ENCODE measurements around the gene FZD8.

FZD8 gene

DNA sequence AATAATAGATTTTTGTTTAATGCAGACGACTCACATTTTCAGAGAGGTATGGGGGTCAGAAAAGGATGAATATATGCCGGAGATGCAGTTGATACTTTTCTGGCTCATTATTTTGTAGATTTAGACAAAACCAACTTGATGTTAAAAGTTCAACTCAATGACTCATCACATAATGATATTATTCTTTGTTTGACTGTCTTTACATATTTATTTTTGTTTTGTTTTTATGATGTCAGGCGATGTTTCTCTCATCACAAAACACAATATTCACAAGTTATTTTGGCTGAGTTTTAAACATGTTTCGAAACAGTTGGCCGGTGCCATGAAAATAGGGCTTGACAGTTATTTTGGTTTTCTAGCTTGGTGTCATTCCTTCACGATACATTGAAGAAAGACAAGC is 35.7 kb downstream of the FZD8 start:
- H3K27ac ChIP-seq (ENCODE audit: low read depth in 2 of 2, low read length in 2 of 2) = no peak overlapping the region
- H3K36me3 ChIP-seq (ENCODE audit: control insufficient read depth in 2 of 2, insufficient read depth in 2 of 2, low read length in 2 of 2) = no peaks in the 10 kb centered on the region
- H3K9ac ChIP-seq (ENCODE audit: low read depth in 1 of 2, low read length in 2 of 2) = no peak overlapping the region
- H3K4me1 ChIP-seq (ENCODE audit: control insufficient read depth in 2 of 2, insufficient read depth in 2 of 2, low read length in 2 of 2) = peaks cover 0 to 3% of the 10 kb centered on the region in 2 donors
- H3K4me3 ChIP-seq (ENCODE audit: low read length in 2 of 2) = no peak overlapping the region
- H3K27me3 ChIP-seq (ENCODE audit: control insufficient read depth in 2 of 2, insufficient read depth in 2 of 2, low read length in 2 of 2) = peaks cover 10 to 13% of the 10 kb centered on the region in 2 donors
- H3K9me3 ChIP-seq (ENCODE audit: control insufficient read depth in 2 of 2, low read length in 2 of 2) = no peaks in the 10 kb centered on the region

DNA sequence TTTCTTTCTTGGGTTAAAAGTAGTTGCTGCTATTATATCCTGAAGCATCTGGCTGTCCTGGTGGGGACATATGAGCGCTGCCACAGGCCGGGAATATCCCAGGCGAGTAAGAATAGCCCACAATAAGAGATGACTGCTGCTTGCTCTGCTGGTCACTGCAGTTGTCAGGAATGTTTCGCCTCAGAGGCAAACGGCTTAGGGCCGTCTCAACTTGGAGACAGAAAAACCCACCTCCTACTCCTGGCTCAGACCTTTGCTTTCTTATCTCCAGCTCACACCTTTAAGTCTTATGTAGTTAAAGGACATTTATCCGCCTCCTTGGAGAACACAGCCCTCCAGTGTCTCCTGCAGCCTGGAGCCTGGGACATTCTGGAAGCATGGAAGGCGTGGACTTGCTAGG is 36.9 kb downstream of the FZD8 start, which contains the start of gene GJD4:
Gene GJD4 (plus strand): TSS at position 151 of the 400 bp plus-strand sequence. CDS start 227 bp downstream, at position 378.
- no peak within 1 kb of the TSS for H3K27ac ChIP-seq (ENCODE audit: low read depth in 2 of 2, low read length in 2 of 2)
- H3K4me3 ChIP-seq (ENCODE audit: low read length in 2 of 2) = no peak within 1 kb of the TSS
- no peaks in the 10 kb centered on the region for H3K36me3 ChIP-seq (ENCODE audit: control insufficient read depth in 2 of 2, insufficient read depth in 2 of 2, low read length in 2 of 2)
- H3K9ac ChIP-seq (ENCODE audit: low read depth in 1 of 2, low read length in 2 of 2) = no peak within 1 kb of the TSS
- H3K27me3 ChIP-seq (ENCODE audit: control insufficient read depth in 2 of 2, insufficient read depth in 2 of 2, low read length in 2 of 2) = peaks cover 10 to 13% of the 10 kb centered on the region in 2 donors
- peaks cover 0 to 3% of the 10 kb centered on the region in 2 donors for H3K4me1 ChIP-seq (ENCODE audit: control insufficient read depth in 2 of 2, insufficient read depth in 2 of 2, low read length in 2 of 2)
- no peaks in the 10 kb centered on the region for H3K9me3 ChIP-seq (ENCODE audit: control insufficient read depth in 2 of 2, low read length in 2 of 2)

DNA sequence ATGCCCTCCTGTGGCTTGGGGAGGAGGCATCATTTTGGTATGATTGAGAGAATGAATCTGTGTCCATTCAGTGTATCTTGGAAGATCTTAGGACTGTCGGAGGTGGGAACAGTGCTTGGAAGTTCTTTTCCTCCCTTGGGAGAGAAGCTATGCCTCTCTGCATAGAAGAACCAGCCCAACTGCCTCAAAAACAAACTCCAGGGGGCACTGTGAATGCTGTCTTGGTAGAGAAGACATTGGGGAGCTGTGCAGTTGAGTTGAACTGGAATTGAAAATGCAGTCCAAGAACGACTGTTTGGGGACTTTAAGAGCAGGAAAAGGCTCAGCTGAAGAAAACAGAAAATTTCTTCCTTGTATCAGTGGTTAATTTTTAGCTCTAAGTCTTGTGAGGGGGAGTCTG is 41.9 kb downstream of the FZD8 start:
- peaks cover 0 to 2% of the 10 kb centered on the region in 2 donors for H3K27me3 ChIP-seq (ENCODE audit: control insufficient read depth in 2 of 2, insufficient read depth in 2 of 2, low read length in 2 of 2)
- H3K36me3 ChIP-seq (ENCODE audit: control insufficient read depth in 2 of 2, insufficient read depth in 2 of 2, low read length in 2 of 2) = no peaks in the 10 kb centered on the region
- no peak overlapping the region for H3K4me3 ChIP-seq (ENCODE audit: low read length in 2 of 2)
- no peak overlapping the region for H3K9ac ChIP-seq (ENCODE audit: low read depth in 1 of 2, low read length in 2 of 2)
- H3K4me1 ChIP-seq (ENCODE audit: control insufficient read depth in 2 of 2, insufficient read depth in 2 of 2, low read length in 2 of 2) = no peaks in the 10 kb centered on the region
- no peaks in the 10 kb centered on the region for H3K9me3 ChIP-seq (ENCODE audit: control insufficient read depth in 2 of 2, low read length in 2 of 2)
- no peak overlapping the region for H3K27ac ChIP-seq (ENCODE audit: low read depth in 2 of 2, low read length in 2 of 2)

DNA sequence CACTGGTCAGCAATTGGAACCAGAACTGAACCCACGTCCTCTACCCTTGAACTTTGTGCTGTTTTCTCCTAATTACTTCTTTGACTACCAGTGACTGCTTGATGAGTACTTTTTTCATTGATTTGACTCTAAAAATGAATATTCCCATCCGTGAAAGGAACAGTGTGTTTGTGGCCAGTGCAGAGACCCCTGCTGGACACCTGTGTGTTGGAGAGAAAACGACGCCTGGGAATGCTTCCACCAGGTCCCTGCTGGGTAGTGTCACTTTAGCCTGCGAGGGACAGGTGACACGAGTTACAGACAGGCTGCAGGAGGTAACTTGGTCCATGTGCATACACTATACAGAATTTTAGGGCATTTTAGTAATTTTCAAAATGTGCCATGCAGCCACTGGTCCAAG is 43.7 kb downstream of the FZD8 start:
- H3K4me1 ChIP-seq (ENCODE audit: control insufficient read depth in 2 of 2, insufficient read depth in 2 of 2, low read length in 2 of 2) = no peaks in the 10 kb centered on the region
- no peak overlapping the region for H3K4me3 ChIP-seq (ENCODE audit: low read length in 2 of 2)
- no peaks in the 10 kb centered on the region for H3K9me3 ChIP-seq (ENCODE audit: control insufficient read depth in 2 of 2, low read length in 2 of 2)
- no peak overlapping the region for H3K9ac ChIP-seq (ENCODE audit: low read depth in 1 of 2, low read length in 2 of 2)
- no peak overlapping the region for H3K27ac ChIP-seq (ENCODE audit: low read depth in 2 of 2, low read length in 2 of 2)
- H3K36me3 ChIP-seq (ENCODE audit: control insufficient read depth in 2 of 2, insufficient read depth in 2 of 2, low read length in 2 of 2) = no peaks in the 10 kb centered on the region
- peaks cover 0 to 2% of the 10 kb centered on the region in 2 donors for H3K27me3 ChIP-seq (ENCODE audit: control insufficient read depth in 2 of 2, insufficient read depth in 2 of 2, low read length in 2 of 2)

DNA sequence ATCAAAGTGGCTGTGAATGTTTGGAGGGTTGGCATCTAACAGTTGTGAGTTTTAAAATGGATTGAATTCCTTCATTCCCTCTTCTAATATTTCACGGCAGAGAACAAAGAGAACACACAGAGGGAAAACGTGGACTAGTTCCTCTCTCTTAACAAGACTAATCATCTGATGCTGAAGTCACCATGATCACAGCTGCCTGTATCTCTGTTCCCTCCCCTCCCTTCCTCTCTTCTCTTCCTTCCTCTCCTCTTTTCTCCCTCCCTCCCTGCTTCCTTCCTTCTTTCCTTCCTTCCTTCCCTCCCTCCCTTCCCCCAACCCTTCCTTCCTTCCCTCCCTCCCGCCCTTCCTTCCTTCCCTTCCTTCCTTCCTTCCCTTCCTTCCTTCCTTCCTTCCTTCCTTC is 47.0 kb downstream of the FZD8 start:
- Histone ChIP-seq H3K9me3 (ENCODE audit: control insufficient read depth in 2 of 2, low read length in 2 of 2) (no peaks in the 10 kb centered on the region), H3K9ac (ENCODE audit: low read depth in 1 of 2, low read length in 2 of 2) (no peak overlapping the region), H3K36me3 (ENCODE audit: control insufficient read depth in 2 of 2, insufficient read depth in 2 of 2, low read length in 2 of 2) (no peaks in the 10 kb centered on the region), H3K4me1 (ENCODE audit: control insufficient read depth in 2 of 2, insufficient read depth in 2 of 2, low read length in 2 of 2) (no peaks in the 10 kb centered on the region), H3K27me3 (ENCODE audit: control insufficient read depth in 2 of 2, insufficient read depth in 2 of 2, low read length in 2 of 2) (peaks cover 0 to 2% of the 10 kb centered on the region in 2 donors), H3K4me3 (ENCODE audit: low read length in 2 of 2) (no peak overlapping the region), H3K27ac (ENCODE audit: low read depth in 2 of 2, low read length in 2 of 2) (no peak overlapping the region)

DNA sequence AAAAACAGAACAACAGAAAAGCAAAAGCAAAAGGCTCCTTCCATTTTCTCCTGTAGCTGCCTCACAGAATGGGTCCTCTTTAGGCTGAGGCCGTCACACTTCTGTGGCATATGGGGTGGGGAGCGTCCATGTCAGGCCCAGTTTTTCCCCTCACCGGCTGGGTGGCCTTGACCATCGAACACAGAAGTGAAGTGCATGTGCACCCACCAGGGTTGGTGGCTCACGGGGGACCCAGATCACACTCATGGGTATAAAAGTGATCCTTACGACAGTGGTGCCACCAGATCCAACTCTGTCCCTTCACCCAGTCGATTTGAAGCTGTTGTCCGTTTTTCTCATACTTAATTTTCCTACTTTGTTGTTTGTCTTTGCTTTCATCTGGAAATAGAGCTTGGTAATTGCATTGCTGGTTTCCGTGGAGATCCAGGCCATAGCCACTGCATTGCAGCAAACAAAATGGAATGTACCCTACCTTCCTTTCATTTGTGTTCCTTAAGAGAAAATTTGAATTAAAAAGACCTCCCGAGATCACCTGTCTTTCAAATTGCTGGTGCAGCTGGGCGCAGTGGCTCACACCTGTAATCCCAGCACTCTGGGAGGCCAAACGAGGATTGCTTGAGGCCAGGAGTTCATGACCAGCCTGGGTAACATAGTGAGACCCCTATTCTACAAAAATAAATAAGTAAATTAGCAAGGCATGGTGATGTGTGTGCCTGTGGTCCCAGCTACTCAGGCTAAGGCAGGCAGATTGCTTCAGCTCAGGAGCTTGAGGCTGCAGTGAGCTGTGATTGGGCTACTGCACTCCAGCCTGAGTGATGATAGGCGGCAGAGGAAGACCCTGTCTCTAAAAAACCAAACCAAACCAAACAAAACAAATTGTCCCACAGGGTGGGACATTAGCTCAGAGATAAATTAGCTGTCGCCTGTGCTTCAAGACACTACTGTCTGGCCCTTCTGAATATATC is 47.7 kb downstream of the FZD8 start:
- Histone ChIP-seq H3K4me3 (ENCODE audit: low read length in 2 of 2) (no peak overlapping the region), H3K4me1 (ENCODE audit: control insufficient read depth in 2 of 2, insufficient read depth in 2 of 2, low read length in 2 of 2) (no peaks in the 10 kb centered on the region), H3K9me3 (ENCODE audit: control insufficient read depth in 2 of 2, low read length in 2 of 2) (no peaks in the 10 kb centered on the region), H3K9ac (ENCODE audit: low read depth in 1 of 2, low read length in 2 of 2) (no peak overlapping the region), H3K27me3 (ENCODE audit: control insufficient read depth in 2 of 2, insufficient read depth in 2 of 2, low read length in 2 of 2) (peaks cover 0 to 2% of the 10 kb centered on the region in 2 donors), H3K27ac (ENCODE audit: low read depth in 2 of 2, low read length in 2 of 2) (no peak overlapping the region), H3K36me3 (ENCODE audit: control insufficient read depth in 2 of 2, insufficient read depth in 2 of 2, low read length in 2 of 2) (no peaks in the 10 kb centered on the region)

DNA sequence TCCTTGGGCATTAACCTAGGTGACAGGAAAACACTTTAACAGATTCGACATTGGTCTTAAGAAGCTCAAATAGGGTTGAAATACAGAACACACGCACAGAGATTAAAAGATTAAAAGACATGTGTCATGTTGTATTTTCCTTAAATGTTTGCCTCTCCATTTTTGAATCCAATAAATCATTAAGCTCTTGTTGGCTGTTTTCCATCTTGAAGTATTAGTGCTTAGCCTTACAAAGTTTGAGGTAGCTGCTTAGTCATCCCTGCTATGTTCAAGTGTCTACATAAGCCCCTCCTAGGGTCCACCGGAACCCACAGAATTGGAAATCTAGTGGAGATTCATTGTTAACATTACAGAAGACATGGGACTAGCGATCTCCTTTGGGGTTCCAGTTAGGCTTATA is 49.7 kb downstream of the FZD8 start:
- H3K4me3 ChIP-seq (ENCODE audit: low read length in 2 of 2) = no peak overlapping the region
- no peaks in the 10 kb centered on the region for H3K9me3 ChIP-seq (ENCODE audit: control insufficient read depth in 2 of 2, low read length in 2 of 2)
- no peaks in the 10 kb centered on the region for H3K27me3 ChIP-seq (ENCODE audit: control insufficient read depth in 2 of 2, insufficient read depth in 2 of 2, low read length in 2 of 2)
- H3K9ac ChIP-seq (ENCODE audit: low read depth in 1 of 2, low read length in 2 of 2) = no peak overlapping the region
- no peak overlapping the region for H3K27ac ChIP-seq (ENCODE audit: low read depth in 2 of 2, low read length in 2 of 2)
- no peaks in the 10 kb centered on the region for H3K4me1 ChIP-seq (ENCODE audit: control insufficient read depth in 2 of 2, insufficient read depth in 2 of 2, low read length in 2 of 2)
- no peaks in the 10 kb centered on the region for H3K36me3 ChIP-seq (ENCODE audit: control insufficient read depth in 2 of 2, insufficient read depth in 2 of 2, low read length in 2 of 2)

DNA sequence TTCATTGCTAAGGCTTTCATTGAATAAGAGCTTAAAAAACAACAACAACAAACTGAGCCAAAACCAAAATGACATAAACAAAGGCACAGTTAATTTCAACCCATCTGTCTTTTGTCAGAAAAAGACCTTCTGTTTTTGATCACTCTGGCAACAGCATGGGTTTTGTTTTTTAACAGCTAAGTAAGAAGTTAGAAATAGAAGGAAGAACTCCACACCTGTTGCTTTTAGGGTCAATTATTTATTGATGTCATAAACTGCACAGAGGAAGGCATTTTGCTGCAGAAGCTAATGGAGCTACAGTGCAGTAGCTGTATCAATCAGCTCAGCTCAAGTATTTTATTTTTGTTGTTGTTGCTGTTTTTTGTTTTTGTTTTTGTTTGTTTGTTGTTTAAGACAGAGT is 53.3 kb downstream of the FZD8 start:
- no peak overlapping the region for H3K4me3 ChIP-seq (ENCODE audit: low read length in 2 of 2)
- no peaks in the 10 kb centered on the region for H3K4me1 ChIP-seq (ENCODE audit: control insufficient read depth in 2 of 2, insufficient read depth in 2 of 2, low read length in 2 of 2)
- no peaks in the 10 kb centered on the region for H3K27me3 ChIP-seq (ENCODE audit: control insufficient read depth in 2 of 2, insufficient read depth in 2 of 2, low read length in 2 of 2)
- H3K27ac ChIP-seq (ENCODE audit: low read depth in 2 of 2, low read length in 2 of 2) = no peak overlapping the region
- H3K36me3 ChIP-seq (ENCODE audit: control insufficient read depth in 2 of 2, insufficient read depth in 2 of 2, low read length in 2 of 2) = no peaks in the 10 kb centered on the region
- H3K9me3 ChIP-seq (ENCODE audit: control insufficient read depth in 2 of 2, low read length in 2 of 2) = no peaks in the 10 kb centered on the region
- no peak overlapping the region for H3K9ac ChIP-seq (ENCODE audit: low read depth in 1 of 2, low read length in 2 of 2)

Measured in mucosa of rectum (tissue), 2 donors.